Stimulated activated CD4-positive, alpha-beta T cell treated with anti-CD3 and anti-CD28 coated beads, Interleukin-15, amount 100 ng/mL, for 48 hours (primary cell): ENCODE data around the gene RPS6KA2.
A peak's percentile ranks its signal among the peaks of the same experiment; 100 is the strongest.
"Not testable (repeated sequence)": the region's sequence is repeated elsewhere in the genome, so short reads cannot be mapped to it uniquely, and the experiment has no call there.

ENCODE experiments used
- DNase-seq, 2 donors: peaks; one replicate each; pipeline ENCODE4 v3.0.0-alpha.2; 2020; ENCODE audit warnings: low read depth in 2 of 2

RPS6KA2 gene

DNA sequence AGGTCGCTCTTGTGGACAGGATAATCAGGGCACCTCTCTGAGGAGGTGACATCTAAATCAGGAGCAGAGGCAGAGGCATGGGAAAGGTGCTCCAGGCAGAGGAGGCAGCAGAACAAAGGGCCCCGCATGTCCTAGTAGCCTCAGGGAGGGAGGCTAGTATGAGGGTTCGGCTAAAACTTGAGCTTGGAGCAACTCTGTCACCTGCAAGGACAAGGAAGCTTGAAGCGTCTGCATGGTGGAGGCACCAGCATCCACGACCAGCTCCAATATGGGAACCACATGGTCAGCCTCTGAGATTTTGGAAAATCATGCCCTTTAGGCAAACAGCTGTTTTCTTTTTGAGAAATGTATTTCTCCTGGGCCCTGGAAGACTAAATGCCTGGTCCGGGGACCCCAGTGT, 231.3 kb downstream of the RPS6KA2 start:
- no peak for DNase-seq

DNA sequence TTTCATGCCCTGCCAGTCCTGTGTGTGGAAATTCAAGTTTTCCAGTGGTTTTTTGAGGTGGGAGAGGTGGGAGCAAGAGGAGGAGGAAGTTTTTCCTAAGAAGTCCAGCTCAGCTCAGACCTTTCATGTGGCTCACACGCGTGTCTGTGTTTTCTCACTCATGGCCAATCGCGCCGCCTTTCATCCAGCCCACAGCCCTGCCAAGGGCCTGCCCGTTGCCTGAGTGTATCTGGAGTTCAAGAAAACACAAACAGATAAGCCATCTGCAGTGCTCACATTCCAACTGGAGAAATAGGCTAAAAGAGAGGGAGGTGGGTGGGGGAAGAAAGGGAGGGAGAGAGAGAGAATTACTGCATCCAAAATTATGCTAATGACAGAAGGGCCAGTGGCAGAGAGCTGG, 231.7 kb downstream of the RPS6KA2 start:
- no peak for DNase-seq

DNA sequence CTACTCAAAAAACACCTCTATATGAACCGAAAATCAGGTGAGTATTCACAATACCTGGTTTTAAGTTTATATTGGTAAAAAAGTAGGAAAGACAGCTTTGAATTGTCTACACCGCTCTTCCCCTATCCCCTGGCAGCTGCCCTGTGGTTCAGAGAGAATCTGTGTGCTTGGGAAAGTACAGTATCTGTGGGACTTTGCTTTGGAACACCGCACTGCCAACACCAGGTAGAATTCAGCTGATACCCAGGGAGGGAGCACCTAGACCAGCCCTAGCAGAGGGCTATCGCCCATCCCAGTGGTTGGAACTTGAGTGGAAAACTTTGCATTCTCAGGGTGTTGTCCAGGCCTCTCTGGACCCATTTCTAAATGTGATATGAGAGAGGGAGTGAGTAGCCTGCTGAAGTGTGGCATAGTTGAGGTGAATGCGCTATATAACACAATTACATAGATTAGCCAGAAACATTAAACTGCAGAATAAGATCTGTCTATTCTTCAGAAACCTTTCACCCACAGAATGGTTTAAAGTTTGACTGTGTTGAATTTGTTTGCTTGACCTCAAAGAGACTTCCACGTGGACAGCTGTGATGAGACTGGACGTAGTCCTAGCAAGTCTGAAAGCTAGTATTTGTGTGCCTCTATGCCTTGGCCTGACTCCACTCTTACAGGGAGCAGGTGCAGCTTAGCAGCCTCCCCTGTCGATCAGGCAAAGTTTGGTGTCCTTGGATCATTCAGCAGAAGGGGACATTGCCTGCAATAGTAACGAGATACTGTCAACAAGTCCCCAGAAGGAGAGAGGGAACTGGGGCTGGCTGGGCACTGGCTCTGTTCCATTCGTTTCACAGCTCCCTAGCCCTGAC, 232.8 kb downstream of the RPS6KA2 start:
- DNase-seq = no peak

DNA sequence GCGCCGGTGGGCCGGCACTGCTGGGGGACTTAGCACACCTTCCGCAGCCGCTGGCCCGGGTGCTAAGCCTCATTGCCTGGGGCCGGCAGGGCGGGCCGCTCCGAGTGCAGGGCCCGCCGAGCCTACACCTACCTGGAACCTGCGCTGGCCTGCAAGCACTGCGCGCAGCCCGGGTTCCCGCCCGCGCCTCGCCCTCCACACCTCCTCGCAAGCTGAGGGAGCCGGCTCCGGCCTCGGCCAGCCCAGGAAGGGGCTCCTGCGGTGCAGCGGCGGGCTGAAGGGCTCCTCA, 233.6 kb downstream of the RPS6KA2 start:
- DNase-seq = no peak

DNA sequence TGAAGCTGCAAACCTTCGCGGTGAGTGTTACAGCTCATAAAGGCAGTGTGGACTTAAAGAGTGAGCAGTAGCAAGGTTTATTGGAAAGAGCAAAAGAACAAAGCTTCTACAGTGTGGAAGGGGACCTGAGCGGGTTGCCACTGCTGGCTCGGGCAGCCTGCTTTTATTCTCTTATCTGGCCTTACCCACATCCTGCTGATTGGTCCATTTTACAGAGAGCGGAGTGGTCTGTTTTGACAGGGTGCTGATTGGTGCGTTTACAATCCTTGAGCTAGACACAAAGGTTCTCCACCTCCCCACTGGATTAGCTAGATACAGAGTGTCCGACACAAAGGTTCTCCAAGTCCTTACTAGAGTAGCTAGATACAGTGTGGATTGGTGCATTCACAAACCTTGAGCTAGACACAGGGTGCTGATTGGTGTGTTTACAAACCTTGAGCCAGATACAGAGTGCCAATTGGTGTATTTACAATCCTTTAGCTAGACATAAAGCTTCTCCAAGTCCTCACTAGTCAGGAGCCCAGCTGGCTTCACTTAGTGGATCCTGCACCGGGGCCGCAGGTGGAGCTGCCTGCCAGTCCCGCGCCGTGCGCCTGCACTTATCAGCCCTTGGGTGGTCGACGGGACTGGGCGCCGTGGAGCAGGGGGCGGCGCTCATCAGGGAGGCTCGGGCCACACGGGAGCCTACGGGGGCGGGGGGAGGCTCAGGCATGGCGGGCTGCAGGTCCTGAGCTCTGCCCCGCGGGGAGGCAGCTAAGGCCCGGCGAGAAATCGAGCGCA, 234.1 kb downstream of the RPS6KA2 start:
- DNase-seq = not testable (repeated sequence)

DNA sequence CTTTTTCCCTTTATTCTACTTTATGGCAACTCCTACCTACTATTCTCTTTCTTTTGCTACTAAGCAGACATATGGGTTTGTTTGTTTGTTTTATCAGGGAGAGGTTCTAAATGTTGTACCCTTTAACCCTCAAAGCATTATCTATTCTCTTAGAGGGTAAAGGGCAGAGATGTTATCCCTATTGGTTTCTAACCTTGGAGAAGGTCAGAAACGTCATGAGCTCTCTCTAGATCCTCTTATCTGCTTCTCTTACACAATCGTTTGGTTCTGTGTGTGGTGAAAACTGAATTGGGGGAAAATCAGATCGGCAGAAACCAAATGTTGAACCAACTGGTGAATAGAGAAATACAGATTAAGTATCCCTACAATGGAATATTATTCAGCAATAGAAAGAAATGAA, 237.9 kb downstream of the RPS6KA2 start:
- DNase-seq = no peak

DNA sequence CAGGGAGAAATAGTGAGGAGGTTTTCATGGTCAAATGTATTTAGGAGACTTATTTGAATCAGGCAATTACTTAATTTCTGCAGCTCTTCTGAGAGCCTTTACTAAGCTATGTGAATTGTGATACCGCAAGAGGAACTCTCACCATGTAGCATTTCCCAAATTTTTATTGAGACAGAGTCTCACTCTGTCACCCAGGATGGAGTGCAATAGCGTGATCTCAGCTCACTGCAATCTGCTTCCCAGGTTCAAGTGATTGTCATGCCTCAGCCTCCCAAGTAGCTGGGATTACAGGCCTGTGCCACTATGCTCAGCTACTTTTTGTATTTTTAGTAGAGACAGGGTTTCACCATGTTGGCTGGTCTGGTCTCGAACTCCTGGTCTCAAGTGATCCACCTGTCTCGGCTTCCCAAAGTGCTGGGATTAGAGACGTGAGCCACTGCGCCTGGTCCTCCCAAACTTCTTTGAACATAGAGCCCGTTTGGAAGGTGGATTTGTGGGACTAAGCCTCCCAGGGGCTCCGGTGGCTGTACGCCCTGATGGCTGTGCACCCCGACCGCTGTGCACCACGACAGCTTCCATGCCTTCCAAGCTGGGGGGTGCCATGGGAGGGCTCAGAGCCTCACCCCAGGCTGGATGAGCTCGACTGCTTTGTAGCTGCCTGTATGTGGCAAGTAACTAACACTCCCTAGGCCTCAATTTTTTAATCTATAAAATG, 238.6 kb downstream of the RPS6KA2 start:
- DNase-seq = no peak

DNA sequence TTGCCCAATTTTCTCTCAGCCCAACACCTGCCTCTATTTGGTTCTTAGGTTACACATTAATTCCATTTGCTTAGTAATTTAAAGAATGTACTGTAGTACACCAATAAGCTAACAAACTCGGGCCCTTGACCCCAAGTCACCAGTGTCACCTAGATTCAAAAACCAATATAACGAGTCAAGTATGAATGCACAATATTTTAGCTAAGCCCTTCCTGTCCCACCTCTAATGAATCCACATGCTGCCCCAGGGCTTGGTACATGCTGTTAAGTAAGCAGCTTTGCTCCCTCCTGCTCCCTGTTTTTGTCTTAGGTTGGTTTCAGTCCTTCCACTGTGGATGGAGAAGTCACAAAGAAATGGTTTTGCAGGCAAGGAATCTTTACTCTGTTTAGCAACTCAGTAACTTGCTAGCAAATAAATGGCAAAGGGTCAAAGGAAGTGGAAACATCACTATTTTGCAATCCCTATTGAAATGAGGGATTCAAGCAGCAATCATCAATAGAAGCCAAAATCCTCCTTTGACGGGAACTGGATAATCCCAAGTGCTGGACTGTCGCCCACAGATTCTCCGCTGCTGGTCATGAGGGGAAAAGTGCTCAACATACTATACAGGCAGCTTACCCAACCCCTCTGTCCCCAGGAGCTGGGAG, 239.3 kb downstream of the RPS6KA2 start:
- DNase-seq = no peak

DNA sequence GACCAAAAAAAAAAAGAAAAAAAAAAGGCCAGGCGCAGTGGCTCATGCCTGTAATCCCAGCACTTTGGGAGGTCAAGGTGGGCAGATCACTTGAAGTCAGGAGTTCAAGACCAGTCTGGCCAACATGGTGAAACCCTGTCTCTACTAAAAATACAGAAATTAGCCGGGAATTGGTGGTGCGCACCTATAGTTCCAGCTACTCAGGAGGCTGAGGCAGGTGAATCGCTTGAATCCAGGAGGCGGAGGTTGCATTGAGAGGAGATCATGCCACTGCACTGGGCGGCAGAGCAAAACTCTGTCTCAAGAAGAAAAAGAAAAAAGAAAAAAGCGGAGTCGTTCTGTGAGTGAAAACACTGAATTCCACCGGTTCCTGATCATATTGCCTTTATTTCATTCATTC, 240.0 kb downstream of the RPS6KA2 start:
- DNase-seq = not testable (repeated sequence)

DNA sequence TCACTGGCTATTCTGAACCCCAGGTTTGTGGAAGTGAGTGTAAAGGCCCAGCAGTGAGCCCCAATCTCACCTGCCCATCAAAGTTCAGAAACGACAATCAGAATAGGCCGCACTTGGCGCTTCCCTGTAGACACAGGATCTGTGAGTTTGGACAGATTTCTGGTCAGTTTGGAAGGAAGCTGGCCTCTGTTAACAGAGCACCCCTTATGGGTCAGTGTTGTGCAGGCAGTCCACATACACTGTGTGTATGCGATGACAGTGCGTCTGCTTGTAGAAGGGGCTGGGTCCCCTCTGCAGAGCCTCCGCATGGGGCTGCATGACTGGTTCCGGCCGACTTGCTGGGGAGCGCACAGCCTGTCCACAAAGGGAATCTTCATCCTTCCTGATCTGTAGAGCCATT, 240.9 kb downstream of the RPS6KA2 start:
- no peak for DNase-seq

DNA sequence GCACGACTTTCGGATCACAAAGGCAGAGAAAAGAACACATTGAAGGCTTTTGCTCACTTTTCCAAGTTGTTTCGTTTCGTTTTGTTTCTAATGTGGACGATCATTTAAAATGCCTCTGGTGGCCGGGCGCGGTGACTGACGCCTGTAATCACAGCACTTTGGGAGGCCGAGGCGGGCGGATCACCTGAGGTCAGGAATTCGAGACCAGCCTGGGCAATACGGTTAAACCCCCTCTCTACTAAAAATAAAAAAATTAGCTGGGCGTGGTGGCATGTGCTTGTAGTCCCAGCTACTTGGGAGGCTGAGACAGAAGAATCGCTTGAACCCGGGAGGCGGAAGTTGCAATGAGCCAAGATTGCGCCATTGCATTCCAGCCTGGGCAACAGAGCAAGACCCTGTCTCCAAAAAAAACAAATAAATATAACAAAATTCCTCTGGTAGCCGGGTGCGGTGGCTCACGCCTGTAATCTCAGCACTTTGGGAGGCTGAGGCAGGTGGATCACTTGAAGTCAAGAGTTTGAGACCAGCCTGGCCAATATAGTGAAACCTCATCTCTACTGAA, 243.2 kb downstream of the RPS6KA2 start:
- DNase-seq = peak in 1 of 2 donors; percentile 10

DNA sequence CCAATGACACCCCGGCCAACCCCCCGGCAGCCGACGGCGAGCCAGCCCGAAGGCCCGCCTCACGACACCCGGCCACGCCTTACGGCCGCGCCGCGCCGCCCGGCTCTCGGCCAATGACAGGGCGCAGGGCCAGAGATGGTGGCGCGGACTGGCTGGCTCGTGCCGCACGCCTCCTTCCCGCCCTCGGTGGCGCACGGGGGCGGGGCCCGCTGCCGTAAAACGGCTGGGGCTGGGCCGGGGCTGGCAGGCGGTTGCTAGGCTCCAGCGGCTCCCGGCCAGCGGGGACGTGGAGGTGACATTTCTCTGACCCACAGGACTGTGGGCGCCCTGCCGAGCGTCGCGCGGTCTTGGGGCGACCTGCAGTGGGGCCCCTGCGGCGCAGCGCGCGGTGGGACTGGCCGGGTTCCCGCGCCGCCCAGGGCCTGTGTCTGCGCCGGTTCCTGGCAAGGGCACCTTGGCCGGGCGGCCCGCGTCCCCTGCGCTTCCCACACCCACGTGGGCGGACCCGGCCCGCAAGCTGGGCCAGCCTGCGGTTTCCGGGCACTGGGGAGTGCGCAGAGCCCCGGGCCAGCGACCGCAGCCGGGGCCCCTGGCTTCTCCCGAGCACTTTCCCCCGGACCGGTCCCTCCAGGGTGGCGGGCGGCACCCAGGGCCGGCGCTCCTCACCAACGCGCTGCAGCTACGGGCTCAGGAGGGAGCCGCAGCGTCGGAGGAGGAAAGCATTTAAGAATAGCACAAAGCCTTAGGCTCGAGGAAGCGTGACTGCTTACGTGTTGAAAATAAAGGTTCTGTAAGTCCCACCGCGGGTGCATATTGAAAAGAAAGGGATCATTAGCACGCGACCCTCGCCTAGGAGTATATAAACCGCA, 243.9 kb downstream of the RPS6KA2 start, which contains the start of gene MPC1:
Gene MPC1 (minus strand): TSS at position 8 of the 869 bp plus-strand sequence. CDS start 64 bp downstream, outside the sequence.
- DNase-seq = peak; percentile 85 to 93

DNA sequence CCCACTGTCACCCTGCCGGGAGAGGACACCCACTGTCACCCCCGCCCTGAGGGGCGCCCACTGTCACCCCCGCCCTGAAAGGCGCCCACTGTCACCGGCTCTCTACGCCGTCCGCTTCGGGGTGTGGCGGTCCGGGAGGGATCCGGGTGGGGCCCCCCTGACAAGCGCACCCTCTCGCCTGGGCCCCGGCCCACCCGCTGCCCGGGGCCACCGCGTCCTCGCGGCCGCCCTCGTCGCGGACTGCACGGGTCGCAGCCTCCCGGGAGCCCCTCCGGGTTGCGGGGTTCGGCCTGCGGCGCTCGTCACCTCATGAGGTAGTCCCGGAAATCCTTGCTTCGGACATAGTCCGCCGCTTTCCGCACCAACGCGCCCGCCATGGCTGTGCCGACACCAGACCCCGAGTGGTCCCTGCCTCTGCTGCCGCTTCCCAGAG, 244.5 kb downstream of the RPS6KA2 start:
- no peak for DNase-seq

DNA sequence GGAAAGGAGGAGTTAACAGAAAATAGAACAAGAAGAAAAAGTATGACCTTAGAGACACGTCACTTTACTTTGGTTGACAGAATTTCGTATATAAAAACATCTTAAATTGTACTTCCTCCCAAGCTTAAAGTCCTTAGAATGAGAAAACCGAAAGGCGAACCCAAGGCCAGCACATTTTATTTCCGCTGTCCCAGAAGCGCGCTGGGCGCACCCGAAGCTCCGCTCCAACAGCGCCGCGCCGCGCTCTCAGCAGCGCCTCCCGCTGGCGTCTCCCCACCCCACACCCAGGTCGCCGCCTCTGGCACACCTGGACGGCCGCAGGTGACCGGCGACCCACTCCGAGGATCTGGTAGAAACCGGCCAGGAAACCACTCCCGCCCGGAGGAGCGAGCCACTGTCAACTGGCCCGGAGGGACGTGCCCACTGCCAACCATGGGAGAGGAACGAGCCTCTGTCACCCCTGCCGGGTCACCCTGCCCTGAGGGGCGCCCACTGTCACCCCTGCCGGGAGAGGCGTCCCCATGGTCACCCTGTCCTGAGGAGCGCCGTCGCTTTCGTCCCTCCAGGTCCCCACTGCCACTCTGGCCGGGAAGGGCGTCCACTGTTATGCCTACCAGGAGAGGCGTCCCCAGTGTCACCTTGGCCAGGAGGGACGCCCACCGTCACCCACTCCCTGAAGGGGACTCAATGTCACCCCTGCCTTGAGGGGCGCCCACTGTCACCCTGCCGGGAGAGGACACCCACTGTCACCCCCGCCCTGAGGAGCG, 245.1 kb downstream of the RPS6KA2 start:
- DNase-seq = peak; percentile 51 to 69

DNA sequence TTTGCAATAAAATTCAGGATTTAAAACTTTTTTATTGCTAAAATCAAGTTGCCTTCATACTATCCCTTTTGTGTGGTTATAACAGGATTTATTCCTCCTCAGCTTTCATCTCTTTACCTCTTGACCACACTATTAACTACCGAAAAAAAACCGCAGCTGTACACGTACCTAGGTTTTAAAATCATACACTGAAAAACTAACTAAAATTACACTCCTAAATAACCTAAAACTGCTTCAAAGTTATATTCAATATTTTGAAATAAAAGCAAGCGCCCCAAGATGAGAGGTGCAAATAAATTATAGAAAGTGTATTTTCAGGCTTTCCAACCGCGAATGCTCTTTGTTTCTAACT, 245.7 kb downstream of the RPS6KA2 start:
- DNase-seq = no peak

DNA sequence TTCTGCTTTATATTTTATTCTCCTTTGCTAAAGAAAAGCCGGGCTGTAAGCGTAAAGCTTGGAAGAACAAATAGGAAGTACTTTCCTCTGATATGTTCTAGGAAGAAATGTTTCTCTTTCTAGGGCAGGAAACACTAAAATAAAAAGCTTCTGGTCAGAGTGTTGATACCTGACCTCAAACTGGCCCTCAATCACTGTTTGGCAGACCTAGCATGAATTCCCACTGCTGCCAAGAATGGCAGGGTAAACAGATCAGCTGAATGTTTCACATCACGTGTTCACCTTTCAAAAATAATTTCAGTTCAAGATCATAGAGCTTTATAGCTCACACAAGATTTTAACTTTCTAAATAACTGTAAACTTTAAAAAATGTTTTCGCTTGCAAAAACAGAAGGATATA, 247.3 kb downstream of the RPS6KA2 start:
- DNase-seq = no peak

DNA sequence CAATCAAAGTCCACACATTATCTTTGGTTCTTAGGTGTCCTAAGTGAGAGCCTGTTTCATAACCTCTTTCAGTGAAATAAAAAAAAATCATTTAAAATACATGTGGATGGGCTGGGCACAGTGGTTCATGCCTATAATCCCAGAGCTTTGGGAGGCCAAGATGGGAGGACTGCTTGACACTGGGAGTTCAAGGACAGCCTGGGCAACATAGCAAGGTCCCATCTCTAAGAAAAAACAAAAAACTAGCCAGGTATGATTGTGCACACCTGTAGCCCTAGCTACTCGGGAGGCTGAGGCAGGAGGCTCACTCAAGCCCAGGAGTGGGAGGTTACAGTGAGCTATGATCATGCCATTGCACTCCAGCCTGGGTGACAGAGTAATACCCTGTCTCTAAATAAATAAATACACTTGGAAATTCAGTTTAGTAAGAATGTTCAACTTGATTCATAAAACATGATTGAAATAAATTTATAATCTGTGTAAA, 247.9 kb downstream of the RPS6KA2 start:
- DNase-seq = no peak

DNA sequence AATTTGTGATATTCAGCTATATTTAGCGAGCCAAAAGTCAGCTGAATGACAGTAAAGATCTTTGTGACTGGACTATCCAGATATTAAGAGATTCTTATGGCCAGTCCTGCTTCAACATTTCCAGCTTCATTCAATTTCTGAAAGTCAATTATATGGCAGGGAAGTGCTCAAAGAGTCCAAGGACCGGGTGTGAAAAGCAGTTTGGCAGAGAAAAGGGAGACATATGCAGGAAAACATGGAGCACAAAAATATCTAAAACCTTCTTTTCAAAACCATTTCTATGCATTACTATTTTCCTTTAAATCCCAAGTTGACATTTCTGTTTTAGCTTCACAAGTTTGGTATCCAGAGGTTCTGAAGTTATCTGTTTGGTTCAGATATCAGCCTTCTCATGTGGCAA, 249.3 kb downstream of the RPS6KA2 start:
- DNase-seq = no peak

DNA sequence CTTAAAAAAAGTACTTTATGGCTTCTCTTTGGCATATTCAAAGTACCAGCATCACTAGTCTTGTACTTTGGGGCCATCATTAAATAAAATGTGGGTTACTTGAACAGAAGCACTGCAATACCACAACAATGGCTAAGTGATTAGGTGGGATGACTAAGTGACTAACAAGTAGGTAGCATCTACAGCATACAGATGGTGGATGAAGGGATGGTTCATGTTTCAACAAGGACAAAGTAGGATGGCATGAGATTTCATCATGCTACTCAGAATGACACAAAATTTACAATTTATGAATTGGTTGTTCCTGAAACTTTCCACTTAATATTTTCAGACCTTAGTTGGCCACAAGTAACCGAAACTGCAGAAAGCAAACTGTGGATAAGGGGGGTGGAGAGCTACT, 252.0 kb downstream of the RPS6KA2 start:
- no peak for DNase-seq

DNA sequence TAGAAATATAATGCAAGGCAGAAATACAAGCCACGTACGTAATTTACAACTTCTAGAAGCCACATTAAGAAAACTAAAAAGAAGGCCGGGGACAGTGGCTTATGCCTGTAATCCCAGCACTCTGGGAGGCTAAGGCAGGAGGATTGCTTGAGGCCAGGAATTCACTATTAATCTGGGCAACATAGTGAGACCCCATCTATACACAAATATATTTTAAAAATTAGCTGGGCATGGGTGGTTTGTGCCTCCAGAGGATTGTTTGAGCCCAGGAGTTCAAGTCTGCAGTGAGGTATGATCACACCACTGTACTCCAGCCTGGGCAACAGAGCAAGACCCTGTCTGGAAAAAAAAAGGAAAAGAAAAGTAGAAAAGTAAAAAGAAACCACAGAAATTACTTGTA, 256.6 kb downstream of the RPS6KA2 start:
- DNase-seq = no peak
